Fibroblast of lung (primary cell): Measurements from ENCODE around the gene LRP8. TPM values are rescaled to one million over a fixed set of nuclear protein-coding genes. Genes with fewer than 3 reads are reported as not detected.

ENCODE experiments used
- DNase-seq, 2 donors: peaks; one replicate each; pipeline versions ENCODE4 v3.0.0 to v3.0.0-alpha.2; 2010; ENCODE audit warnings: low read depth in 2 of 2
- H2AFZ ChIP-seq: 2 replicates; pipeline ENCODE4 v1.5.1; 2012; ENCODE audit warnings: low read length, control low read depth, inconsistent platforms
- H3K27ac ChIP-seq: 2 replicates; pipeline ENCODE4 v1.5.1; 2011; ENCODE audit warnings: low read length, control low read depth; ENCODE audit not compliant: insufficient read depth
- H3K27me3 ChIP-seq: 2 replicates; pipeline ENCODE4 v1.5.1; 2011; ENCODE audit warnings: mild to moderate bottlenecking, low read length; ENCODE audit not compliant: control insufficient read depth, insufficient read depth
- H3K36me3 ChIP-seq: 2 replicates; pipeline ENCODE4 v1.5.1; 2011; ENCODE audit warnings: low read length; ENCODE audit not compliant: control insufficient read depth, insufficient read depth
- H3K4me1 ChIP-seq: 2 replicates; pipeline ENCODE4 v1.5.1; 2011; ENCODE audit warnings: low read length; ENCODE audit not compliant: control insufficient read depth, insufficient read depth; ENCODE audit errors: extremely low read depth
- H3K4me2 ChIP-seq: 2 replicates; pipeline ENCODE4 v1.5.1; 2011; ENCODE audit warnings: low read length, control low read depth; ENCODE audit not compliant: insufficient read depth; ENCODE audit errors: extremely low read depth
- H3K4me3 ChIP-seq, 4 experiments: fragments of 200-600 bp in 1 of 4; sonication (generic) in 1 of 4; replicated peaks in 1 of 4; 2 replicates each; pipeline ENCODE4 v1.5.1; 2011 to 2016; ENCODE audit warnings: low read length in 4 of 4, low read depth in 3 of 4, mild to moderate bottlenecking in 3 of 4, control low read depth in 2 of 4, inconsistent platforms in 1 of 4, mixed read lengths in 1 of 4; ENCODE audit not compliant: insufficient read depth in 1 of 4; ENCODE audit errors: control extremely low read depth in 1 of 4
- H3K79me2 ChIP-seq: 2 replicates; pipeline ENCODE4 v1.5.1; 2012; ENCODE audit warnings: mild to moderate bottlenecking, low read length, inconsistent platforms; ENCODE audit not compliant: control insufficient read depth, insufficient read depth
- H3K9ac ChIP-seq: 2 replicates; pipeline ENCODE4 v1.5.1; 2011; ENCODE audit warnings: mild to moderate bottlenecking, low read length, control low read depth; ENCODE audit not compliant: insufficient read depth
- H3K9me3 ChIP-seq: 2 replicates; pipeline ENCODE4 v1.5.1; 2012; ENCODE audit warnings: low read depth, low read length; ENCODE audit not compliant: control insufficient read depth, insufficient read depth
- H4K20me1 ChIP-seq: 2 replicates; pipeline ENCODE4 v1.5.1; 2011; ENCODE audit warnings: low read length; ENCODE audit not compliant: control insufficient read depth, insufficient read depth; ENCODE audit errors: extremely low read depth
- CTCF ChIP-seq, 2 donors: IDR thresholded peaks in 1 of 2; conservative IDR thresholded peaks in 1 of 2; 1 replicate in 1 of 2; 2 replicates in 1 of 2; pipeline ENCODE4 v1.5.1; 2011 to 2012; ENCODE audit warnings: low read length in 2 of 2, control low read depth in 1 of 2, inconsistent platforms in 1 of 2, low read depth in 1 of 2, mild to moderate bottlenecking in 1 of 2
- EZH2 ChIP-seq: IDR thresholded peaks from 2 replicates; pipeline ENCODE4 v1.5.1; 2012; ENCODE audit warnings: low read length, control low read depth, mild to moderate bottlenecking; ENCODE audit errors: missing control alignments
- polyA plus RNA-seq, 2 donors: library from polyadenylated mRNA; depleted of rRNA in 1 of 2; stranded (reverse) in 1 of 2; unstranded in 1 of 2; fragments of >200 nt; gene quantifications; 2 replicates each; pipeline ENCODE4 v1.2.1, GENCODE V29; 2011 to 2012; ENCODE audit warnings: missing spikeins in 1 of 2
- total RNA-seq: library from RNA; depleted of rRNA; stranded (reverse); fragments of >200 nt; gene quantifications from 2 replicates; pipeline ENCODE4 v1.2.1, GENCODE V29; 2014

LRP8 gene
- total and polyA plus RNA-seq, 2 donors (not counting 1 experiment from before 2014, with no cell fraction given) = 8.4 to 10.3 TPM

GRCh38 chr1:53273526-53273925 lies 54.3 kb downstream of the LRP8 start:
- TF ChIP-seq EZH2 = no peak
- no peak for TF ChIP-seq CTCF (conservative IDR thresholded peaks at IDR 0.05 in 1 of 2, IDR thresholded peaks at IDR 0.05 in 1 of 2; ENCODE audit: low read depth in 1 of 2, low read length in 2 of 2)
- H4K20me1 ChIP-seq = no peaks in the 10 kb centered on the region
- H3K79me2 ChIP-seq = no peaks in the 10 kb centered on the region
- H3K9ac ChIP-seq = no peak overlapping the region
- H3K27ac ChIP-seq = no peak overlapping the region
- no peak overlapping the region for H3K4me2 ChIP-seq
- H3K4me3 ChIP-seq = no peak overlapping the region
- no peaks in the 10 kb centered on the region for H3K9me3 ChIP-seq
- no peak overlapping the region for H2AFZ ChIP-seq
- H3K27me3 ChIP-seq = no peaks in the 10 kb centered on the region
- no peak for DNase-seq
- no peaks in the 10 kb centered on the region for H3K4me1 ChIP-seq
- no peaks in the 10 kb centered on the region for H3K36me3 ChIP-seq

DNA sequence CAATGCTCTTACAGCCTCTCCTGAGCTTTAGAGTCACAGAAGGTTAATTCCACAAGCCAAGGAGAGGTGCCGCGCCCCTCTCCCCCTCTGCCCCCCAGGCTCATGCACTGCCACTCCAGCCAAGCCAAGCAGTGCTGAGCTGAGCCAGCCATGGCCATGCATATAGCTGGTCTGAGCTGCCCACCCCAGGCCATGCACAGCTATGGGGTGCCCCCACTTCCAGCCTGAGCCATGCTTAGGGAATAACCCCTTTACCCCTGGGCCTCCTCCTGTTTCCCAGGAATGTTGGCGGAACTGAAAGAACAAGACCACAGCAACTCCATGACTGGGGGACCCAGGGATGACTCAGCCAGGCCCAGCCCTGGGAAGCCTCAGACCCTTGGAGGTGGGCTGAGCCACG lies 55.5 kb downstream of the LRP8 start:
- TF ChIP-seq EZH2 (no peak), CTCF (conservative IDR thresholded peaks at IDR 0.05 in 1 of 2, IDR thresholded peaks at IDR 0.05 in 1 of 2; ENCODE audit: low read depth in 1 of 2, low read length in 2 of 2) (no peak)
- DNase-seq = peak in 1 of 2 donors; percentile 20
- Histone ChIP-seq H4K20me1 (no peaks in the 10 kb centered on the region), H3K4me3 (no peak overlapping the region), H3K4me1 (no peaks in the 10 kb centered on the region), H3K79me2 (no peaks in the 10 kb centered on the region), H3K4me2 (no peak overlapping the region), H3K27ac (no peak overlapping the region), H3K36me3 (no peaks in the 10 kb centered on the region), H3K9ac (no peak overlapping the region), H2AFZ (no peak overlapping the region), H3K27me3 (no peaks in the 10 kb centered on the region), H3K9me3 (no peaks in the 10 kb centered on the region)

DNA sequence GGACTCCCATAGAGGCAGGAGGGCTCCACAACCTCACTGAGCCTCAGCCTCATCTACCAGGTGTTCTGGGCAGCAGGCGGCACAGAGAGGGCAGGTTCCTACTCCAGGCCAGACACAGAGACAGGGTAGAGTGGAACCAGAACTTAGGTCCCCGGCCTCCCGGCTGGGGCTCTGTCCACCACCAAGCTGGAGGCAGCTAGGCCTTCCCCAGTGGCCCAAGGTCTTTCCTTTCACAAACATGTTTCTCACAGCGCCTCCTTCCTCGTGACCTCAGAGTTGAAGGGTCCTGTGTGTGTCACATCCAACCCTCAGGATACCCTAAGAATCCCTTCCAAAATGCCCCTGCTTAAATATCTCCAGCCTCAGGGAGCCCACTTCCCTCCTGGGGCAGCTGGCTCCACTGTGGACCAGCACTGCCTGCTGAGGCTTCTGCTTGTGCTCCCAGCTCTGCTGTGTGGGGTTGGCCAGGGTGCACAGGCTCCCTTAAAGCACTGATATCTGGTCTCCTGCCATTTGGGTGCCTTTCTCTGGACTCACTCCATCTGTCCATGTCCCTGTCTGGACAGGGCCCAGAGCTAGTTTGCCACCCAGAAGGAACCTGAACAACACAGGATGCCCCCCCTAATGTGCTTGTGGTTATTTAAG lies 56.3 kb downstream of the LRP8 start:
- Histone ChIP-seq H3K9ac (no peak overlapping the region), H3K4me3 (no peak overlapping the region), H3K27ac (no peak overlapping the region), H3K79me2 (no peaks in the 10 kb centered on the region), H3K36me3 (no peaks in the 10 kb centered on the region), H3K4me1 (no peaks in the 10 kb centered on the region), H3K9me3 (no peaks in the 10 kb centered on the region), H3K4me2 (no peak overlapping the region), H3K27me3 (no peaks in the 10 kb centered on the region), H4K20me1 (no peaks in the 10 kb centered on the region), H2AFZ (no peak overlapping the region)
- DNase-seq = no peak
- no peak for TF ChIP-seq EZH2
- TF ChIP-seq CTCF (conservative IDR thresholded peaks at IDR 0.05 in 1 of 2, IDR thresholded peaks at IDR 0.05 in 1 of 2; ENCODE audit: low read depth in 1 of 2, low read length in 2 of 2) = no peak
